KOPT-K1 (cell line): Measurements from ENCODE around the gene PTPRN2.
A peak's percentile ranks its signal among the peaks of the same experiment; 100 is the strongest.
"Not testable (repeated sequence)": the region's sequence is repeated elsewhere in the genome, so short reads cannot be mapped to it uniquely, and the experiment has no call there.

Source experiments
- H3K27ac ChIP-seq: fragments of 200-600 bp; sonication (generic); 2 replicates; pipeline ENCODE4 v1.5.1; 2016; ENCODE audit warnings: antibody characterized with exemption, mild to moderate bottlenecking, low read depth, low read length; ENCODE audit not compliant: poor library complexity, severe bottlenecking
- H3K36me3 ChIP-seq: fragments of 200-600 bp; sonication (generic); 2 replicates; pipeline ENCODE4 v1.5.1; 2017; ENCODE audit warnings: antibody characterized with exemption, mild to moderate bottlenecking, low read length, moderate library complexity; ENCODE audit not compliant: insufficient read depth
- H3K9me3 ChIP-seq: fragments of 200-600 bp; sonication (generic); 2 replicates; pipeline ENCODE4 v1.5.1; 2017; ENCODE audit warnings: antibody characterized with exemption, low read length, mild to moderate bottlenecking; ENCODE audit not compliant: insufficient read depth, poor library complexity, severe bottlenecking

The PTPRN2 gene

GRCh38 chr7:158303121-158303520 lies 284.5 kb downstream of the PTPRN2 start:
- Histone ChIP-seq H3K9me3 (peaks cover 13% of the 10 kb centered on the region), H3K27ac (peak overlapping the region; percentile 79), H3K36me3 (no peaks in the 10 kb centered on the region)

GRCh38 chr7:158302274-158303070 lies 285.2 kb downstream of the PTPRN2 start:
- peaks cover 7% of the 10 kb centered on the region for H3K9me3 ChIP-seq
- H3K36me3 ChIP-seq = no peaks in the 10 kb centered on the region
- peak overlapping the region; percentile 79 for H3K27ac ChIP-seq

- Histone ChIP-seq H3K9me3 (peaks cover 7% of the 10 kb centered on the region), H3K27ac (peak overlapping the region; percentile 79), H3K36me3 (no peaks in the 10 kb centered on the region)
Observed at GRCh38 chr7:158301207-158301606, 286.4 kb downstream of the PTPRN2 start.

DNA sequence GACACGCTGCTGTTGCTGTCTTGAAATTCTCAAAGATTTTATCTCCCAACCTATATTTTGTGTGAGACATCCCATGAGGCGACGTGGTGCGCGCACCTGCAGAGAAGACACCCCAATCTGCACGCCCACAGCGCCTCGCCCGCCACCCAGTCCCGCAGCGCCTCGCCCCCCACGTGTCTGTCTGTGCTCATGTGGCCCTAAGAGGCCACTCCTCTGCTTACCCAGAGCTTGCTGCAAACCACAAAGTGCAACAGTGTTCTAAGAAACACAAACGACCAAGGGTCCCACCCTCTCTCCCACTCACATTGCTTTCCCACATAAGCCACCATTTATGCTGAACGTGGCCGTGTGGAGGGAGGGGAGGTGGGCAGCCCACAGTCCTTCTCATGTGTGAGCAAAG lies 287.2 kb downstream of the PTPRN2 start:
- H3K9me3 ChIP-seq = peaks cover 14% of the 10 kb centered on the region
- H3K27ac ChIP-seq = peak overlapping the region; percentile 79
- H3K36me3 ChIP-seq = no peaks in the 10 kb centered on the region

- H3K9me3 ChIP-seq = peaks cover 23% of the 10 kb centered on the region
- no peaks in the 10 kb centered on the region for H3K36me3 ChIP-seq
- H3K27ac ChIP-seq = peak overlapping the region; percentile 79
Observed at GRCh38 chr7:158299607-158300006, 288.0 kb downstream of the PTPRN2 start.

DNA sequence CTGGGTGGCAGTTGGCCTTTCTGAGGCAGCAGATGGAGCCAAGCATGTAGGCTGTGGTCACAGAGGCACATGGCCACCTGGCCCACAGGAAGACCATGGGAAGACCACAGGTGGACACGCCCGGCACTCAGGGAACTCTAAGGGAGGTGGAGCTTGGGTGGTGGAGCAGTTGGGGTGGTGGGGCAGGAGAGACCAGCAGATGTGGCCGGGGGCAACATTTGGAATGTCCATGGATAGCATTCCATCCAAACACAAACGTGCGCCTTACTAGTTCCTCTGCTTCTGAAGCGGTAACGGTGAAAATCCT lies 290.9 kb downstream of the PTPRN2 start:
- no peak overlapping the region for H3K27ac ChIP-seq
- peaks cover 34% of the 10 kb centered on the region for H3K9me3 ChIP-seq
- H3K36me3 ChIP-seq = no peaks in the 10 kb centered on the region

DNA sequence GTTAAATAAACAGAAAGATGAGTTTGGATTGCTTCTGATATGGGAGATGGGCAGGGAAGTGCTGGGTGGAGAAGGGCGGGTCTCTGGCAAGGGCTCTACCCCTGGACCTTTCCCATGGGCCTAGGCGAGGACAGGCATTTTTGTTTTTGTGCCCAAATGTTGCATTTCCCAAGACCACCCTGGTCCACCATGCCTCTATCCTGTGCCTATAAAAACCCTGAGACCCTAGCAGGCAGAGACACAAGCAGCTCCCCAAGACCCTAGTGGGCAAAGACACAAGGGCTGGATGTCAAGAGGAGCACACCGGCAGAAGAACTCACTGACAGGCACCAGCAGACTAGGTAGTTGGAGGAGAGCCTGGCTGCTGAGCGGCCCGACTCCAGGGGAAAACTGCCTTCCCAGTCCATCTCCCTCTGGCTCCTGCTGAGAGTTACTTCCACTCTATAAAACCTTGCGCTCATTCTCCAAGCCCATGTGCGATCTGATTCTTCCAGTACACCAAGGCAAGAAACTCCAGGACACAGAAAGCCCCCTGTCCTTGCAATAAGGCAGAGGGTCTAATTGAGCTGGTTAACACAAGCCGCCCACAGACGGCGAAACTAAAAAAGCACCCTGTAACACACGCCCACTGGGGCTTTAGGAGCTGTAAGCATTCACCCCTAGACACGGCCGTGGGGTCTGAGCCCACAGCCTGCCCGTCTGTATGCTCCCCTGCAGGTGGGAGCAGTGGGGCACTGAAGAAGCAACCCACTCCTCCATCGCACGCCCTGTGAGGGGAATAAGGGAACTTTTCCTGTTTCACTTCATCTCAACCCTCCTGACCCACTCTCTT lies 291.4 kb downstream of the PTPRN2 start:
- H3K27ac ChIP-seq = no peak overlapping the region
- peaks cover 35% of the 10 kb centered on the region for H3K9me3 ChIP-seq
- H3K36me3 ChIP-seq = no peaks in the 10 kb centered on the region

GRCh38 chr7:158294468-158295215 lies 293.0 kb downstream of the PTPRN2 start:
- peaks cover 42% of the 10 kb centered on the region for H3K9me3 ChIP-seq
- not testable (repeated sequence) for H3K27ac ChIP-seq, H3K36me3 ChIP-seq

DNA sequence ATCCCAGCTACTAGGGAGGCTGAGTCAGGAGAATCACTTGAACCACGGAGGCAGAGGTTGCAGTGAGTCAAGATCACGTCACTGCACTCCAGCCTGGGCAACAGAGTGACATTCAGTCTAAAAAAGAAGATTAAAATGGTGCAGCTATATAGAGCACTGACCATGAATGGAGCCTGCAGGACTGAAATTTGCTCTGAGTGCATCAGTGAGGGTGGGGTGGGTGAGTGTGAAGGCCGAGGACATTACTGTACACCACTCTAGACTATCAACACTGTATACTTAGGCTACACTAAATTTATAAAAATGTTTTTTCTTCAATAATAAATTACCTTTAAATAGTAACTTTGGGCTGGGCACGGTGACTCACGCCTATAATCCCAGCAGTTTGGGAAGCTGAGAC lies 294.7 kb downstream of the PTPRN2 start:
- Histone ChIP-seq H3K9me3 (peaks cover 53% of the 10 kb centered on the region), H3K27ac (no peak overlapping the region), H3K36me3 (no peaks in the 10 kb centered on the region)

- no peaks in the 10 kb centered on the region for H3K36me3 ChIP-seq
- H3K27ac ChIP-seq = no peak overlapping the region
- peaks cover 56% of the 10 kb centered on the region for H3K9me3 ChIP-seq
Observed at GRCh38 chr7:158291998-158292397, 295.6 kb downstream of the PTPRN2 start.

DNA sequence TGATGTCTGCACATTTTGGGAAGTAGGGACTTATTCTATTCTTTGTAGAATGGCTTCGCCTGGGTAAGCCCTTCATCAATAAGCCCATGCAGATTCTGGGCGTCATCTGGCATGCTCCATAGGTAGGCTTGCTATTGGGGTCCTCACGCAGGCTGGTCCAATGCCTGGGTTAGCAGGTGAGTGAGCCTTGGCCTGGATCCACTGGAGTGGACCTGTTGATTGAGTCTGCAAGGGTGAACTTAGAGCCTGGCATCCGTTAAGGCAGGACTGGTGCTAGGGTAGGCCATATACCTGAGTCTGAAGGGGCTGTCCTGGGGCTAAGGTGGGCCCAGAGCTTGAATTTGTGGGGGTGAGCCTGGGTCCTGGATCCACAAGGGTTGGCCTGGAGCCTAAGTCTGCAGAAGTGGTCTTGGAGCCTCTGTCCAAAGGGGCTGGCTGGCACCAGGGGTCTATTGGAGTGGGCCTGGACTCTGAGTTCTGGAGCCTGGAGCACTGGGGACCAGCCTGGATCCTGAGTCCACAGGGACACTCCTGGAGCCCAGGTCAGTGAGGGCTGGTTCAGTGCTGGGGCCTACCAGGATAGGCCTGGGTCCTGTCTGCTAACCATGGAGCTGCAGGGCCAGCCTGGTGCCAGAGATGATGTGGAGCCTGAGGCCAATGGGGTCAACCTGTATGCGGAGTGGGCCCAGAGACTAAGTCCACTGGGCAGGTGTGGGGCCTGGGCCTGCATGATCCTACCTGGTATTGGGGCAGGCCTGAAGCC lies 297.7 kb downstream of the PTPRN2 start:
- H3K36me3 ChIP-seq = no peaks in the 10 kb centered on the region
- H3K27ac ChIP-seq = no peak overlapping the region
- peaks cover 54% of the 10 kb centered on the region for H3K9me3 ChIP-seq

- Histone ChIP-seq H3K9me3 (peaks cover 46% of the 10 kb centered on the region), H3K27ac (no peak overlapping the region), H3K36me3 (no peaks in the 10 kb centered on the region)
Observed at GRCh38 chr7:158289231-158289630, 298.4 kb downstream of the PTPRN2 start.

DNA sequence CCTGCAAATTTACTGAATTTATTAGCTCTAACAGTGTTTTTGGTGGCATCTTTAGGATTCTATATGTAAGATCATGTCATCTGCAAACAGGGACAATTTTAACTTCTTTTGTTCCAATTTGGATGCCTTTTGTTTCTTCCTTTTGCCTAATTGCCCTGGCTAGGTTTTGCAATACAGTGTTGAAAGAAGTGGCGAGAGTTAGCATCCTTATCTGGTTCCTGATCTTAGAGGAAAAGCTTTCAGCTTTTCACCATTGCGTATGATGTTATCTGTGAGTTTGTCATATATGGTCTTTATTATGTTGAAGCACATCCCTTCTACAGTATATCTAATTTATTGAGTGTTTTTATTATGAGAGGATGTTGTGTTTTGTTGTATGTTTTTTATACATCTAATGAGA lies 301.4 kb downstream of the PTPRN2 start:
- no peaks in the 10 kb centered on the region for H3K36me3 ChIP-seq
- no peak overlapping the region for H3K27ac ChIP-seq
- H3K9me3 ChIP-seq = peaks cover 38% of the 10 kb centered on the region

DNA sequence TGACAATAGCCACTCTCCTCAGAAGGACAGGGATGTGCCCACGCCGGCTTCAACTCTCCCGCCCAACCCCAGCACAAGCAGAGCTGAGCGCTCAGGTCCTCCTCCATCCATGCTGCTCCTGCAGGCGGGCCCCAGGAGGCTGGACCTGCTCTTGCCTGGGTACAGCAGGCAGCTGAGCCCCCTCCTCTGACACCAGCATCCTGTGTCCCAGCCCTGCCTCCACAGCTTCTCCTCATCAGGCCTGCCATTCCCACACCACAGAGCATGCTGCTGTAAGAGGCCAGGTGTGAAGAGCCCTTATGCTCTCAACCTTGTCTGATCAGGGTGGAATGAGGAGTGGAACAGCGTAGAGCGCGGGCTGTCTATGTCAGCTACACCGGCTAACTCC lies 302.2 kb downstream of the PTPRN2 start:
- H3K9me3 ChIP-seq = peaks cover 38% of the 10 kb centered on the region
- H3K36me3 ChIP-seq = no peaks in the 10 kb centered on the region
- H3K27ac ChIP-seq = no peak overlapping the region
